SK-N-SH treated with all-trans-retinoic acid at 6 μM for 48 hours (cell line): Measurements from ENCODE around the gene MIGA2.
A peak's percentile ranks its signal among the peaks of the same experiment; 100 is the strongest.

ENCODE experiments used
- ATAC-seq: fragments of 200-7000 bp; cut with Tn5 transposase; 3 replicates; pipeline ENCODE4 v1.9.1; 2020; ENCODE audit warnings: mild to moderate bottlenecking, moderate library complexity
- ARNTL ChIP-seq: fragments of 450-650 bp; formaldehyde crosslinking; IDR thresholded peaks from 2 replicates; pipeline ENCODE4 v1.5.0; 2020; ENCODE audit warnings: low read depth, mild to moderate bottlenecking, moderate library complexity, borderline replicate concordance
- BACH2 ChIP-seq: fragments of 250-450 bp; sonication (Bioruptor Pico); IDR thresholded peaks from 2 replicates; pipeline ENCODE4 v1.9.0; 2021; ENCODE audit warnings: mild to moderate bottlenecking, borderline replicate concordance
- CREB5 ChIP-seq: fragments of 250-450 bp; sonication (Bioruptor Pico); IDR thresholded peaks from 2 replicates; pipeline ENCODE4 v1.5.1; 2020; ENCODE audit warnings: low read depth, mild to moderate bottlenecking, moderate library complexity
- CSDC2 ChIP-seq: fragments of 250-450 bp; sonication (Bioruptor Pico); IDR thresholded peaks from 2 replicates; pipeline ENCODE4 v1.5.0; 2020; ENCODE audit warnings: mild to moderate bottlenecking, moderate library complexity
- ESRRG ChIP-seq: fragments of 250-450 bp; sonication (Bioruptor Pico); IDR thresholded peaks from 2 replicates; pipeline ENCODE4 v1.6.1; 2021; ENCODE audit warnings: mild to moderate bottlenecking
- GLIS3 ChIP-seq: fragments of 250-450 bp; sonication (Bioruptor Pico); IDR thresholded peaks from 2 replicates; pipeline ENCODE4 v1.5.0; 2020; ENCODE audit warnings: mild to moderate bottlenecking, moderate library complexity
- ISL1 ChIP-seq: fragments of 250-450 bp; sonication (Bioruptor Pico); IDR thresholded peaks from 2 replicates; pipeline ENCODE4 v2.1.2; 2022; ENCODE audit warnings: mild to moderate bottlenecking, moderate library complexity
- OSR1 ChIP-seq: fragments of 250-450 bp; sonication (Bioruptor Pico); IDR thresholded peaks from 2 replicates; pipeline ENCODE4 v1.8.0; 2022; ENCODE audit warnings: moderate library complexity, mild to moderate bottlenecking, inconsistent platforms
- POU6F1 ChIP-seq: fragments of 250-450 bp; sonication (Bioruptor Pico); IDR thresholded peaks from 2 replicates; pipeline ENCODE4 v1.8.0; 2021; ENCODE audit warnings: low read depth, mild to moderate bottlenecking, moderate library complexity, borderline replicate concordance
- PPARA ChIP-seq: fragments of 250-450 bp; sonication (Bioruptor Pico); IDR thresholded peaks from 2 replicates; pipeline ENCODE4 v1.5.0; 2020; ENCODE audit warnings: mild to moderate bottlenecking, borderline replicate concordance
- RARB ChIP-seq: fragments of 250-450 bp; sonication (Bioruptor Pico); IDR thresholded peaks from 2 replicates; pipeline ENCODE4 v1.8.0; 2021; ENCODE audit warnings: mild to moderate bottlenecking, moderate library complexity
- SNAI2 ChIP-seq: fragments of 250-450 bp; sonication (Bioruptor Pico); IDR thresholded peaks from 2 replicates; pipeline ENCODE4 v1.5.0; 2020; ENCODE audit warnings: mild to moderate bottlenecking, moderate library complexity
- TCF4 ChIP-seq: fragments of 250-450 bp; sonication (Bioruptor Pico); IDR thresholded peaks from 2 replicates; pipeline ENCODE4 v1.8.0; 2021; ENCODE audit warnings: mild to moderate bottlenecking, moderate library complexity, borderline replicate concordance
- TOX ChIP-seq: fragments of 250-450 bp; sonication (Bioruptor Pico); IDR thresholded peaks from 2 replicates; pipeline ENCODE4 v1.8.0; 2021; ENCODE audit warnings: mild to moderate bottlenecking, moderate library complexity, borderline replicate concordance
- TSHZ2 ChIP-seq: fragments of 250-450 bp; sonication (Bioruptor Pico); IDR thresholded peaks from 2 replicates; pipeline ENCODE4 v1.5.0; 2020; ENCODE audit warnings: mild to moderate bottlenecking, moderate library complexity
- ZC3H10 ChIP-seq: fragments of 250-450 bp; sonication (Bioruptor Pico); IDR thresholded peaks from 2 replicates; pipeline ENCODE4 v1.5.1; 2021; ENCODE audit warnings: mild to moderate bottlenecking, moderate library complexity
- ZFP3 ChIP-seq: fragments of 250-450 bp; sonication (Bioruptor Pico); IDR thresholded peaks from 2 replicates; pipeline ENCODE4 v1.5.0; 2020; ENCODE audit warnings: mild to moderate bottlenecking, moderate library complexity
- ZFP30 ChIP-seq: fragments of 450-650 bp; formaldehyde crosslinking; IDR thresholded peaks from 2 replicates; pipeline ENCODE4 v1.5.0; 2022; ENCODE audit warnings: mild to moderate bottlenecking, moderate library complexity
- ZNF565 ChIP-seq: fragments of 450-650 bp; formaldehyde crosslinking; conservative IDR thresholded peaks from 2 replicates; pipeline ENCODE4 v1.5.0; 2020; ENCODE audit warnings: low read depth, mild to moderate bottlenecking, moderate library complexity
- ZNF70 ChIP-seq: fragments of 450-650 bp; formaldehyde crosslinking; IDR thresholded peaks from 2 replicates; pipeline ENCODE4 v1.5.0; 2020; ENCODE audit warnings: mild to moderate bottlenecking, moderate library complexity
- ZNF8 ChIP-seq: fragments of 450-650 bp; formaldehyde crosslinking; IDR thresholded peaks from 2 replicates; pipeline ENCODE4 v1.5.0; 2020; ENCODE audit warnings: mild to moderate bottlenecking, moderate library complexity
- TF ChIP-seq, protein P1 (sequence below): fragments of 250-450 bp; sonication (Bioruptor Pico); IDR thresholded peaks from 2 replicates; pipeline ENCODE4 v1.8.0; 2020; ENCODE audit warnings: mild to moderate bottlenecking, moderate library complexity, borderline replicate concordance
- TF ChIP-seq, protein P2 (sequence below): fragments of 250-450 bp; sonication (Bioruptor Pico); IDR thresholded peaks from 2 replicates; pipeline ENCODE4 v1.5.1; 2021; ENCODE audit warnings: mild to moderate bottlenecking, moderate library complexity

The MIGA2 gene

DNA sequence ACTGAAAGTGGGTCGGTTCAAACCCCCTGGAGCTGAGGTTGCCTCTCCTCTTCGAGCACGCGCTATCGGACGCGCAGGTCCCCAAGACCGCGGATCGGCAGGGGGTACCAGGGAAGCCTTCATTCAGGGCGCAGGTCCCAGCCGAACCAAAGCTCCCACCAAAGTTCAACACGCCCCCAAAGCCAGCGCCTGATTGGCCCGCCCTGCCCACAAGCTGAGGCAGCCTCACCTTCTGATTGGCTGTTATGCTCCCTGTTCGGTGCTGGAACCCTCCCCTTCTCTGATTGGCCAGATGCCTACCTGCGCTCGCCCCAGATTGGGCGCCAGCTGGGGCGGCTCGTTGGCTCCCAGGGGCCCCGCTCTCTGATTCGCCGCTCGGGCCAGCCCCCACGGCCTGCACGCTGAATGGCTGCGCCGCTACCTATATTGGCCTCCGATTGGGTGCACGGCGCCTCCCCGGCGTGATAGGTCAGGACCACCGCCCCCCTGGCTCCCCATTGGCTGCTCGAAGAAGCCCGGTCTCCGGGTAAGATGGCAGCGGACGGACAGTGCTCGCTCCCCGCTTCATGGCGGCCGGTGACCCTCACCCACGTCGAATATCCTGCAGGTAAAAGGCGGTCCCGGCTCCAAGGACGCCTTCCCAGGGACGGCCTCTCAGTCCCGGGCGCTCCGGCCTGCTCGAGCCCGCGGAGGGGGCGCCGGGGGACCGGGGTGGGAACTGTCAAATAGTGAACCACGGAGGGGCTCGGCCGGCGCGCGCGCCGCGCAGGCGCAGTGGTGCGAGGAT, 44.4 kb downstream of the MIGA2 start, which contains the start of gene DOLPP1:
DOLPP1 (plus strand) TSS at position 511 of the 787 bp plus-strand sequence; CDS start at position 532, 21 bp downstream.
- TF ChIP-seq ZNF70 (CRISPR knock-in tag): peak; percentile 76; the same call in 1 of the 2 replicates
- no peak for TF ChIP-seq CREB5 (CRISPR knock-in tag)
- peak; percentile 92; the same call in 1 of the 2 replicates for TF ChIP-seq SNAI2 (CRISPR knock-in tag)
- peak; percentile 98 for TF ChIP-seq CSDC2
- 0 out of 2 replicates have a peak, but pooled peaks have one; percentile 8 for TF ChIP-seq ISL1
- TF ChIP-seq ZFP30 (CRISPR knock-in tag): peak; percentile 71; the same call in 1 of the 2 replicates
- peak; percentile 98 for TF ChIP-seq PPARA (CRISPR knock-in tag)
- no peak for TF ChIP-seq POU6F1 (CRISPR knock-in tag)
- no peak for TF ChIP-seq ESRRG
- peak; percentile 97 for TF ChIP-seq ZNF565
- no peak for TF ChIP-seq GLIS3
- TF ChIP-seq ARNTL (CRISPR knock-in tag): peak; percentile 85; the same call in 1 of the 2 replicates
- no peak for TF ChIP-seq ZC3H10 (CRISPR knock-in tag)
- TF ChIP-seq RARB (CRISPR knock-in tag): no peak
- TF ChIP-seq OSR1 (CRISPR knock-in tag): no peak
- no peak for TF ChIP-seq TCF4
- no peak for TF ChIP-seq TOX (CRISPR knock-in tag)
- TF ChIP-seq ZFP3 (CRISPR knock-in tag): peak; percentile 78; the same call in 1 of the 2 replicates
- TF ChIP-seq ZNF8 (CRISPR knock-in tag): peak; percentile 69
- peak; percentile 99 for TF ChIP-seq TSHZ2 (CRISPR knock-in tag)
- TF ChIP-seq, protein P1, sequence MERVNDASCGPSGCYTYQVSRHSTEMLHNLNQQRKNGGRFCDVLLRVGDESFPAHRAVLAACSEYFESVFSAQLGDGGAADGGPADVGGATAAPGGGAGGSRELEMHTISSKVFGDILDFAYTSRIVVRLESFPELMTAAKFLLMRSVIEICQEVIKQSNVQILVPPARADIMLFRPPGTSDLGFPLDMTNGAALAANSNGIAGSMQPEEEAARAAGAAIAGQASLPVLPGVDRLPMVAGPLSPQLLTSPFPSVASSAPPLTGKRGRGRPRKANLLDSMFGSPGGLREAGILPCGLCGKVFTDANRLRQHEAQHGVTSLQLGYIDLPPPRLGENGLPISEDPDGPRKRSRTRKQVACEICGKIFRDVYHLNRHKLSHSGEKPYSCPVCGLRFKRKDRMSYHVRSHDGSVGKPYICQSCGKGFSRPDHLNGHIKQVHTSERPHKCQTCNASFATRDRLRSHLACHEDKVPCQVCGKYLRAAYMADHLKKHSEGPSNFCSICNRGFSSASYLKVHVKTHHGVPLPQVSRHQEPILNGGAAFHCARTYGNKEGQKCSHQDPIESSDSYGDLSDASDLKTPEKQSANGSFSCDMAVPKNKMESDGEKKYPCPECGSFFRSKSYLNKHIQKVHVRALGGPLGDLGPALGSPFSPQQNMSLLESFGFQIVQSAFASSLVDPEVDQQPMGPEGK (CRISPR knock-in tag): no peak
- peak; percentile 82; the same call in 1 of the 2 replicates for TF ChIP-seq BACH2 (CRISPR knock-in tag)
- TF ChIP-seq, protein P2, sequence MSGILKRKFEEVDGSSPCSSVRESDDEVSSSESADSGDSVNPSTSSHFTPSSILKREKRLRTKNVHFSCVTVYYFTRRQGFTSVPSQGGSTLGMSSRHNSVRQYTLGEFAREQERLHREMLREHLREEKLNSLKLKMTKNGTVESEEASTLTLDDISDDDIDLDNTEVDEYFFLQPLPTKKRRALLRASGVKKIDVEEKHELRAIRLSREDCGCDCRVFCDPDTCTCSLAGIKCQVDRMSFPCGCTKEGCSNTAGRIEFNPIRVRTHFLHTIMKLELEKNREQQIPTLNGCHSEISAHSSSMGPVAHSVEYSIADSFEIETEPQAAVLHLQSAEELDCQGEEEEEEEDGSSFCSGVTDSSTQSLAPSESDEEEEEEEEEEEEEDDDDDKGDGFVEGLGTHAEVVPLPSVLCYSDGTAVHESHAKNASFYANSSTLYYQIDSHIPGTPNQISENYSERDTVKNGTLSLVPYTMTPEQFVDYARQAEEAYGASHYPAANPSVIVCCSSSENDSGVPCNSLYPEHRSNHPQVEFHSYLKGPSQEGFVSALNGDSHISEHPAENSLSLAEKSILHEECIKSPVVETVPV (CRISPR knock-in tag): no peak
- TF ChIP-seq, all 23 proteins: peak for 12
- ATAC-seq: peak; percentile 98

DNA sequence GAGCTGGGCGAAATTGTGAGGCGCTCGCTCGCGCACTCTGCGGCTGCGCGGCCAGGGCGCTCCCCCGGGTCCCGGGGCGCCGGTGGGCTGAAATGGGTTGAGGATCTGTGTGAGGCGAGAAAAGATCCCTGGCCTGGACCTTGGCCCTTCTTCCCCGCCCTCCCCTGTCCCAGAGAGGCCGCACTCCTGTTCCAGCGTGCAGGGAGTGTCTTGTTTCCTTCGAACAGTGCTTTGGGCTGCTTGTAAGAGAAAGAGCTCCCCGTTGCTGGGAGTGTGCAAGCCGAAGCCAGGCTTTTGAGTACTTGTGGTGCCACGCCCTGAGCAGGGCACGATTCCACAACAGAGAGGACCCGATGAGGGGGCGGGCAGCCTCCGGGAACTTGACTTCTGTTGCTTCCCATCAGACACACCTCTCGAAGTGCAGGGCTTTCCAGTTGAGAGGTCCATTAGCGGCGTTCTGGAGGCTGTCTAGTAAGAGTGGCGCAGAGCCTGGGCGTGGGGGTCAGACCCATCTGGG, 45.0 kb downstream of the MIGA2 start:
- ATAC-seq: no peak; the same call in 2 of the 3 replicates
- TF ChIP-seq ZFP30 (CRISPR knock-in tag) (no peak), ZNF70 (CRISPR knock-in tag) (no peak), ISL1 (no peak), ZC3H10 (CRISPR knock-in tag) (no peak), ZFP3 (CRISPR knock-in tag) (no peak), TOX (CRISPR knock-in tag) (no peak), TCF4 (no peak), CREB5 (CRISPR knock-in tag) (no peak), GLIS3 (no peak), OSR1 (CRISPR knock-in tag) (no peak), PPARA (CRISPR knock-in tag) (no peak), POU6F1 (CRISPR knock-in tag) (no peak), ZNF8 (CRISPR knock-in tag) (no peak)
- TF ChIP-seq, protein P1 (CRISPR knock-in tag): no peak
